Limb (tissue), 2 donors: ENCODE results near the gene TMEM123.

ENCODE experiments used
- DNase-seq, 2 donors: peaks; one replicate each; pipeline ENCODE4 v3.0.0-alpha.2; 2016; ENCODE audit errors: extremely low spot score in 2 of 2

TMEM123 gene

GRCh38 chr11:102426570-102426969 lies 26.0 kb downstream of the TMEM123 start:
- no peak for DNase-seq

GRCh38 chr11:102426000-102426399 lies 26.6 kb downstream of the TMEM123 start:
- DNase-seq: no peak

- DNase-seq: no peak
Observed at GRCh38 chr11:102423936-102424335, 28.6 kb downstream of the TMEM123 start.

- no peak for DNase-seq
Observed at GRCh38 chr11:102422817-102423712, 29.5 kb downstream of the TMEM123 start.

- peak in 1 of 2 donors; percentile 74 for DNase-seq
Observed at GRCh38 chr11:102421261-102421660, 31.3 kb downstream of the TMEM123 start.

GRCh38 chr11:102420547-102420946 lies 32.0 kb downstream of the TMEM123 start:
- no peak for DNase-seq

- no peak for DNase-seq
Observed at GRCh38 chr11:102419181-102419580, 33.4 kb downstream of the TMEM123 start.

- no peak for DNase-seq
Observed at GRCh38 chr11:102416976-102417375, 35.6 kb downstream of the TMEM123 start.

GRCh38 chr11:102415304-102415916 lies 37.2 kb downstream of the TMEM123 start:
- DNase-seq: no peak

- DNase-seq: no peak
Observed at GRCh38 chr11:102414559-102414958, 38.0 kb downstream of the TMEM123 start.

GRCh38 chr11:102413497-102413896 lies 39.1 kb downstream of the TMEM123 start:
- no peak for DNase-seq

GRCh38 chr11:102411142-102411541 lies 41.4 kb downstream of the TMEM123 start:
- DNase-seq: no peak

GRCh38 chr11:102410382-102410784 lies 42.2 kb downstream of the TMEM123 start:
- DNase-seq: no peak

- no peak for DNase-seq
Observed at GRCh38 chr11:102408339-102408738, 44.2 kb downstream of the TMEM123 start.

GRCh38 chr11:102407901-102408300 lies 44.7 kb downstream of the TMEM123 start:
- no peak for DNase-seq

GRCh38 chr11:102406099-102406498 lies 46.5 kb downstream of the TMEM123 start:
- no peak for DNase-seq

- DNase-seq: no peak
Observed at GRCh38 chr11:102405501-102405900, 47.1 kb downstream of the TMEM123 start.

GRCh38 chr11:102402548-102402947 lies 50.0 kb downstream of the TMEM123 start:
- no peak for DNase-seq

GRCh38 chr11:102401905-102402304 lies 50.7 kb downstream of the TMEM123 start:
- no peak for DNase-seq

- DNase-seq: no peak
Observed at GRCh38 chr11:102400603-102401002, 52.0 kb downstream of the TMEM123 start.

- DNase-seq: no peak
Observed at GRCh38 chr11:102399189-102399588, 53.4 kb downstream of the TMEM123 start.

- DNase-seq: no peak
Observed at GRCh38 chr11:102398297-102398696, 54.3 kb downstream of the TMEM123 start.
